ENCODE data around the gene NEXN. TPM values are rescaled to one million over a fixed set of nuclear protein-coding genes. Genes with fewer than 3 reads are reported as not detected.

Gene NEXN
- total RNA-seq, 1 donor from 2014 or later = 0.26 TPM

- peaks cover 30% of the 10 kb centered on the region for H3K36me3 ChIP-seq (ENCODE audit: control insufficient read depth, insufficient read depth, low read length)
- FAIRE-seq (no peak), DNase-seq (ENCODE audit: low read depth) (no peak)
These were observed 73.0 kb downstream of the NEXN start for GRCh38 chr1:77961392-77961791.

GRCh38 chr1:77966291-77966690 is 77.9 kb downstream of the NEXN start:
- FAIRE-seq = no peak
- Histone ChIP-seq H3K27me3 (ENCODE audit: control insufficient read depth, insufficient read depth, low read length) (no peaks in the 10 kb centered on the region), H3K36me3 (ENCODE audit: control insufficient read depth, insufficient read depth, low read length) (peaks cover 20% of the 10 kb centered on the region), H3K4me3 (ENCODE audit: low read depth, low read length) (no peak overlapping the region)
- DNase-seq (ENCODE audit: low read depth) = no peak
- TF ChIP-seq CTCF (IDR thresholded peaks at IDR 0.05; ENCODE audit: insufficient read depth, low read length, severe bottlenecking) = no peak

More at GRCh38 chr1:77961392-77961791, 73.0 kb downstream of the NEXN start:
- no peak overlapping the region for H3K4me3 ChIP-seq (ENCODE audit: low read depth, low read length)
- H3K27me3 ChIP-seq (ENCODE audit: control insufficient read depth, insufficient read depth, low read length) = no peaks in the 10 kb centered on the region
- TF ChIP-seq CTCF (IDR thresholded peaks at IDR 0.05; ENCODE audit: insufficient read depth, low read length, severe bottlenecking) = no peak

GRCh38 chr1:77970192-77970591 is 81.8 kb downstream of the NEXN start:
- Histone ChIP-seq H3K36me3 (ENCODE audit: control insufficient read depth, insufficient read depth, low read length) (peaks cover 9% of the 10 kb centered on the region), H3K4me3 (ENCODE audit: low read depth, low read length) (no peak overlapping the region), H3K27me3 (ENCODE audit: control insufficient read depth, insufficient read depth, low read length) (no peaks in the 10 kb centered on the region)
- TF ChIP-seq CTCF (IDR thresholded peaks at IDR 0.05; ENCODE audit: insufficient read depth, low read length, severe bottlenecking) = no peak
- FAIRE-seq (no peak), DNase-seq (ENCODE audit: low read depth) (no peak)

- no peak for TF ChIP-seq CTCF (IDR thresholded peaks at IDR 0.05; ENCODE audit: insufficient read depth, low read length, severe bottlenecking)
- Histone ChIP-seq H3K4me3 (ENCODE audit: low read depth, low read length) (no peak overlapping the region), H3K36me3 (ENCODE audit: control insufficient read depth, insufficient read depth, low read length) (peaks cover 3% of the 10 kb centered on the region), H3K27me3 (ENCODE audit: control insufficient read depth, insufficient read depth, low read length) (no peaks in the 10 kb centered on the region)
- DNase-seq (ENCODE audit: low read depth) (no peak), FAIRE-seq (no peak)
These were observed 83.7 kb downstream of the NEXN start for GRCh38 chr1:77972080-77972479.

GRCh38 chr1:77975386-77975785 is 87.0 kb downstream of the NEXN start:
- no peak for FAIRE-seq
- Histone ChIP-seq H3K36me3 (ENCODE audit: control insufficient read depth, insufficient read depth, low read length) (no peaks in the 10 kb centered on the region), H3K27me3 (ENCODE audit: control insufficient read depth, insufficient read depth, low read length) (no peaks in the 10 kb centered on the region), H3K4me3 (ENCODE audit: low read depth, low read length) (no peak overlapping the region)
- TF ChIP-seq CTCF (IDR thresholded peaks at IDR 0.05; ENCODE audit: insufficient read depth, low read length, severe bottlenecking) = no peak
- peak; percentile 80 for DNase-seq (ENCODE audit: low read depth)

- no peak for TF ChIP-seq CTCF (IDR thresholded peaks at IDR 0.05; ENCODE audit: insufficient read depth, low read length, severe bottlenecking)
These were observed 87.5 kb downstream of the NEXN start for GRCh38 chr1:77975907-77976306.

More at GRCh38 chr1:77975907-77976306, 87.5 kb downstream of the NEXN start:
- Histone ChIP-seq H3K4me3 (ENCODE audit: low read depth, low read length) (no peak overlapping the region), H3K36me3 (ENCODE audit: control insufficient read depth, insufficient read depth, low read length) (no peaks in the 10 kb centered on the region), H3K27me3 (ENCODE audit: control insufficient read depth, insufficient read depth, low read length) (no peaks in the 10 kb centered on the region)
- FAIRE-seq (no peak), DNase-seq (ENCODE audit: low read depth) (peak; percentile 12)
